NCI-H1694 treated with DMSO at 0.1 percent for 48 hours (cell line): Measurements from ENCODE around the gene TMEM169.

ENCODE experiments used
- DNase-seq: peaks from one replicate; lab custom pipeline; 2025; lab: John Stamatoyannopoulos, UW

Gene TMEM169, protein sequence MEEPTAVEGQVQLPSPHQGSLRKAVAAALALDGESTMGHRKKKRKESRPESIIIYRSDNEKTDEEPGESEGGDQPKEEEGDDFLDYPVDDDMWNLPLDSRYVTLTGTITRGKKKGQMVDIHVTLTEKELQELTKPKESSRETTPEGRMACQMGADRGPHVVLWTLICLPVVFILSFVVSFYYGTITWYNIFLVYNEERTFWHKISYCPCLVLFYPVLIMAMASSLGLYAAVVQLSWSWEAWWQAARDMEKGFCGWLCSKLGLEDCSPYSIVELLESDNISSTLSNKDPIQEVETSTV

GRCh38 chr2:216081487-216082116, at the start of gene TMEM169, which contains the start of gene PECR:
Gene TMEM169, plus strand, starts transcription at chr2:216081919. Its CDS starts 14,045 bp downstream, at chr2:216095964.
Gene PECR, minus strand, starts transcription at chr2:216081809. Its CDS starts 68 bp downstream, at chr2:216081741.
- peak; percentile 73 for DNase-seq

GRCh38 chr2:216031960-216032689, 49.6 kb upstream of the TMEM169 start:
- no peak for DNase-seq

DNA sequence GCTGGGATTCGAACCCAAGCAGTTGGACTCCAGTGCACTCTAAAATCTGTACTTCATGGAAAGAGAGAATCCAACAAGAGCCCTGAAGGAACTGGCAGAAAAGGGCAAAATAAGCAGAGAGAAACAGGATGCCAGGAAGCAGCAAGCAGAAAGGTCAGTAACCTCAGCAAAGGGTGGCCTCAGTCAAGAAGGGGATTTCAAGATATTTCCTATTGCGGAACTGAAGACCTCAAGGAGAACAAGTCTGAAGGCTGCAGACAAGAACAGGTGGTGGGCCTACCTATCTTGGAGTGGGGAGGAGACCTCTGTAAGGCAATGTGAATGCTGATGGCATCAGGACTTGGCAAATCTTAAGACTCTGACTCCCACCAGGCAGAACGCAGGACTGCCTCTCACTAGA, 48.3 kb upstream of the TMEM169 start:
- DNase-seq, result no peak

DNA sequence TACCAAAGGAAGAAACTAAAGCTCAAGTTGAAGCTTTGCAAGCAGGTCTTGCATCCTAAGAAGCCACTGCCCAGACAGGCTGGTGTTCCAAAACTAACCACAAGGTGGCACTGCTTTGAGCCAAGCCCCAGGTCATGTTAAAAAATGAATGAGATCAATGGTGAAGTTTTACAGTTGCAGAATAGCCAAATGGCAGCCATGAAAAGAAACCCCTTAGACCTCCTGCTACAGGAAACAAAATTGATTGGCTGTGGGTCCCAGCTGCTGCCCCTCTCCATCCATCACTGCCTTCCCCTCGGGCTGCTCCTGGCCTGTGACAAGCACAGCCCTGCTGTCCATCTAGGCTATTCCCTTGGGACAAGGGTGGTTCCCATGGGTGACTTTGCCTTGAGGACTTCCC, 47.7 kb upstream of the TMEM169 start:
- peak; percentile 63 for DNase-seq

GRCh38 chr2:216039918-216040317, 41.8 kb upstream of the TMEM169 start:
- DNase-seq, result no peak

DNA sequence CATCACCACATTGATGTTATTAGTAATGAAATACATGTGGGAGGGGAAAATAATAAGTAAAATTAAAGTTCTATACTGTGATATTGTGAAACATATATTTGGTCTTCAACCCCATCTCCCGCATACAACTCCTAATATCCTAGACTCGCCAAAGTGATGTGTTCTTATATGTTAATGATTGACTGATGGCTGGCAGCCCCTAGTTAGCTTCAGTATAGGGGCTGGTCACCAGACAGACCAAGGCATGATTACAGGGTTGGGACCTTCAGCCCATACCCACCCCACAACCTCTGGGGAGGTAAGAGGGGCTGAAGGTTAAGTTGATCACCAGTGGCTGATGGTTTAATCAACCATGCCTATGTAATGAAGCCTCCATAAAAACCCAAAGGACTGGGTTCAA, 40.3 kb upstream of the TMEM169 start:
- no peak for DNase-seq

- no peak for DNase-seq
These were observed 37.8 kb upstream of the TMEM169 start for GRCh38 chr2:216043949-216044348.

DNA sequence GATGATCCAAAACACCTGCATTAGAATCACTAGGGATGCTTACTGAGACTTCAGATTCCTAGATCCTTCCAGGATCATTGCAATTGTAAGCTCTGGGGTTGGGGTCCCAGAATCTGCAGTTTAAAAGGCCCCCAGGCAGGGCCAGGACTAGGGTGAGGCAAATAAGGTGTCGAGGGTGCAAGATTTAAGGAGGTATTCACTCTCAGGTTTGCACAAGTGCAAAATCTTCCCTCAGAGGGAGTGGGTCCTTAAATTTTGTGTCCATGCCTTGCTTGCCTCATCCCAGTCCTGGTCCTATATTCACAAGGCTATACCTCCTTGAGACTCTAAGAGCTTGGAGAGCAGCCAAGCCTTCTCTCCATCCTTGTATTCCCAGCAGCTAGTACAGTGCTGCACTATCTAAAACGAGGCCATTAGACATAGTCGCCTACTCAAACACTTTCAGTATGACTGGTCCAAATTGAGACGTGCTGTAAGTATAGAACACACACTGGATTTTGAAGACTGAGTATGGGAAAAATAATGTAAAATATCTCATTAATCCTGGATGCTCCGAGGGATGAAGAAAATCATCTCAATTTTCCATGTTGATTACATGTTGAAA, 36.7 kb upstream of the TMEM169 start:
- DNase-seq, result no peak

DNA sequence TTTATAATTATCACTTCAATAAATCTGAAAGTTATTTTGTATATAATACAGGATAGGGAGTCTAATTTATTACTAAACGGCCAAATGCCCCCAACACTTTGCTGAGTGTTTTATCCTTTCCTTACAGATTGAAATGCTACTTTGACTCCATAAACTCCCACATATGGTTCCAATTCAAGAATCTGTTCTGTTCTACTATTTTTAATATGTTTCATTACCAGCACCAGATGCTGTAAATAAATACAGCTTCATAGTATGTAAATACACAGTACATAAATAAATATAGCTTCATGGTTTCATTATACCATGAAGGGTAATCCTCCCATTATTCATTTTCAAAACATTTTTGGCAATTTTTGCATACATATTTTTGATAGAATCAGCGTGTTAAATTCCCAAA, 34.3 kb upstream of the TMEM169 start:
- no peak for DNase-seq

- DNase-seq, result no peak
These were observed 32.3 kb upstream of the TMEM169 start for GRCh38 chr2:216049452-216049851.

- no peak for DNase-seq
These were observed 30.4 kb upstream of the TMEM169 start for GRCh38 chr2:216051350-216051749.

- no peak for DNase-seq
These were observed 29.3 kb upstream of the TMEM169 start for GRCh38 chr2:216052420-216052819.

DNA sequence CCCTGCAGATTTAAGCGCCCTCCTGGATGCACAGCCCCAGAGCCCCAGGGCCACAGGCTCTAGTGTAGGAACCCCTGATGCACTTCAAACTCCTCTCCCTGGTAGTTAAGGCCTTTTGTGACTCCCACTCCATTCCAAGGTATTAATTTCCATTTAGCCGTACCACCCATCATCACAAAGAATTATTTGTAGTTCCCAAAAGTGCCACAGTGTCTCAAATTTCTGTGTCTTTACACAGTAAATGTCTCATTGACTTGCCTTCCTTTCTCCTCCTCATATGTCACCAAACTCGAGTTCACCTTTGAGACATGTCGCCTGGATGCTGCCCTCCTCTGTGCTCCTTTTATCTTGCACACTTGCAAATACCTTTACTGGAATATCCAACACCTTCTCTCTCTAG, 26.0 kb upstream of the TMEM169 start:
- DNase-seq, result no peak

- DNase-seq, result no peak
These were observed 25.0 kb upstream of the TMEM169 start for GRCh38 chr2:216056739-216057138.

DNA sequence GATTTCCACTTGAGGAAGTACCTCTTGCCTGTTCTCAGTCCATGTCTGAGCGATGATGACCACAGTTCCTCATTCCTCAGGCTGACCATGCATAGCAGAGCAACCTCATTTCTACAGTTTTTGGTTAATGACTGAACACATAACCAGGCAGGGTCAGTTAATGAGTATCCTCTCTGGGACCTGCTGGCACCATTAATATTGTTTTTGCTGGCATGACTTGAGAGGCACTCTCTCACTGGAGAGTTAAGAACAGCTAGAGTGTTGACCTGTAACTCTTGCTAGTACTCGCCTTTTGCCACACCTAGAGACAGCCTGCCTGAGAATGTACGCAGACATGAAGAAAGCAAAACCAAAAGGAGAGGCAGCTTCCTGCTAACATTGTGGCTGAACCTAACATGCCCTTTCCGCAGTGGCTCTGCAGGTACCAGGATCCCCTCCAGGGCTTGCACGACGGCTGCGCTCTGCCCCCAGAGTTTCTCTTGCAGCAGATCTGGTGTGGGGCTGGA, 24.0 kb upstream of the TMEM169 start:
- DNase-seq, result no peak

DNA sequence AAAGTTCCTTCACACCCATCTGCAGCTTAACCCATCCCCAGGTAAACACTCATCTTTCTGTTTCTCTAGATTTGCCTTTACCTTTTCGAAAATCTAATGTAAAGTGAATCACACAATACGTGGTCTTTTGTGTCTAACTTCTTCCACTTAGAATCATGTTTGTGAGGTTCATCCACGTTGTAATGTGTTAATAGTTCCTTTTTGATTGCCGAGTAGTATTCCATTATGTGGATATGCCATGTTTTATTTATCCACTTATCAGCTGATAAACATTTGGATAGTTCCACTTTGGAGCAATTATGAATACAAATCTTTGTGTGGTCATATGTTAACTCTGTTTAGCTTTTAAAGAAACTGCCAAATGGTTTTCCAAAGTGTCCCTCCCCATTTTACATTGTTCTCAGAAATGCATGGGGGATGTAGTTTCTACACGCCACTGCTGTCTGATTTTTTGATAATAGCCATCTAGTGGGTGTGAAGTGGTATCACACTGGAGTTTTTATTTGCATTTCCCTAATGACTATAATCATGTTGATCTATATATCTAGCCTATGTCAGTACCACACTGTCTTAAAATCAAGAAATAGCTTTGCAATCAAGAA, 22.4 kb upstream of the TMEM169 start:
- DNase-seq, result no peak

DNA sequence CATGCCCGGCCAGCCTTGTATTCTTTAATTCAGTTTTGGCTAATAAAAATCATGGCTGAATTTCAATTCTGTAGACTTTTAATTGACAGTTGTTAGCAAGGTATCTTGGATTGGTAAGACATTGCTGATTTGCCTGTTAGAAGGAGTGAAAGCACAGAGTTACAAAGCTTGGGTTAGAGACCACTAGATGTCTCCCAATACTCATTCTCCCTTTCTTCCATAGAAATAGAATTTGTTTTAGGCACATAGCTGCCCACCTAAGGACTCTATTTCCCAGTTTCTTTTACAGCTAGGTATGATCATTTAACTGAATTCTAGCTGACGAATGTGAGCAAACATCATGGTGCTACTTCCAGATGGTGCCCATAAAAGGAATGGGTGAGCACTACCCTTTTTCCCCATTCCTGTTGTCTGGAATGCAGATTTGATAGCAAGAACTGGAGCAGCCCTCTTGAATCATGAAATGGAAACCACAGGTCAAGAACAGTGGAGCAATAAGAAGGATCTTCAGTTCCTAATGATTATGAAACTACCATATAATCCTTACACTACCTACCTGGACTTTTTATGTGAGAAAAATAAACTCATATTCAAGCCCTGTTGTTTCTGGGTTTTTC, 17.6 kb upstream of the TMEM169 start:
- DNase-seq, result peak; percentile 54

DNA sequence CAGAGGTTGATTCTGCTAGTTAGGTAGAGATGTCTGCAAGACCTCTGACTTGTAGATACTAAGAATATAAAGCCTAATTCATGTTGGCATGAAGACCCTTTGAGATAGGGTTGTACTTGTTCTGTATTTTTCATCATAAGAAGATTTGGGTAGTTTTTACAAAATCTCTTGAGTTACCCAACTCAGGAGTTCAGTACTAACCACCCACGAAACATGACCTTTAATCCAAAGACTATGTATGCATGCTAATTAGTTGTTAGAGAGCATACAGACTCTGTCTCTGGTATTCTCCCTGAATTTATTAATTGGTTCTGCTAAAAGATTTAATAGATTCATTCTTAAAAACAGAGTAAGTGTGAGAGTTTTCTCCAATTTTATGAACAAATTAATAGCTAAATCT, 17.1 kb upstream of the TMEM169 start:
- DNase-seq, result no peak

DNA sequence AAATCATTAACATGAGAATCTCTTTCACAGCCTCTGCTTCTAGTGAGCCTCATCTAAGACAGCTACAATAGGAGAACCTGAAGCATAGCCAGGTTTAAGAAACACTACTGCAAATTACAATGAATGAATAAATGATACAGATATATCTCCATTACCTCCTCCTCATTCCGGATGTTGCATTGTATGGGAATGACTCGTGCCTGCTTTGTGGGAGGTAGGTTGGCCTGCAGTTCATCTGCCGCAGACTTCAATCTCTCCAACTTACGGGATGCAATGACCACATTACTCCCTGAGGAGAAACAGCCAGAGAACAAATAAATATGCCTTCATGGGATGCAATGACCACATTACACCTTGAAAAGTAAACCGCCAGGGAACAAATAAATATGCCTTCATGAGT, 15.5 kb upstream of the TMEM169 start:
- no peak for DNase-seq

DNA sequence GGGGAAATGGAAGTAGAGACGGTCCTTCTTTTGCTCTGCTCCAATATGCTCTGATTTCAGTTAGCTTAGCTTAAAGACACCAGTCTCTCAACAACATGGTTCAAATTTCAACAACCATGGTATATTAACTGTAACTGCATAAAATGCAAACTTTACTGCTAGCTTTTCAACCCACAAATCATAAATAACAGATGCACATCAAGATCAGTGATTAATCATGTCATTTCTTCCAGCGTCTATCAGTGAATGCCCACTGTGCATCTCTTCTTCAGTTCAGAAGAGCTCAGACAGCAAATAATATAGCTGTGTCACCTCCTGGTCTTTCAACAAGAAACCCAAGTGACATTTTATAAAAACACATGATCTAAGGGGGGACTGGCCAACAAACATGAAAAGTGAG, 12.7 kb upstream of the TMEM169 start:
- DNase-seq, result no peak

- no peak for DNase-seq
These were observed 11.5 kb upstream of the TMEM169 start for GRCh38 chr2:216070195-216070594.
